ENCODE measurements around the gene CD8A.
A peak's percentile ranks its signal among the peaks of the same experiment; 100 is the strongest.

Gene CD8A

DNA sequence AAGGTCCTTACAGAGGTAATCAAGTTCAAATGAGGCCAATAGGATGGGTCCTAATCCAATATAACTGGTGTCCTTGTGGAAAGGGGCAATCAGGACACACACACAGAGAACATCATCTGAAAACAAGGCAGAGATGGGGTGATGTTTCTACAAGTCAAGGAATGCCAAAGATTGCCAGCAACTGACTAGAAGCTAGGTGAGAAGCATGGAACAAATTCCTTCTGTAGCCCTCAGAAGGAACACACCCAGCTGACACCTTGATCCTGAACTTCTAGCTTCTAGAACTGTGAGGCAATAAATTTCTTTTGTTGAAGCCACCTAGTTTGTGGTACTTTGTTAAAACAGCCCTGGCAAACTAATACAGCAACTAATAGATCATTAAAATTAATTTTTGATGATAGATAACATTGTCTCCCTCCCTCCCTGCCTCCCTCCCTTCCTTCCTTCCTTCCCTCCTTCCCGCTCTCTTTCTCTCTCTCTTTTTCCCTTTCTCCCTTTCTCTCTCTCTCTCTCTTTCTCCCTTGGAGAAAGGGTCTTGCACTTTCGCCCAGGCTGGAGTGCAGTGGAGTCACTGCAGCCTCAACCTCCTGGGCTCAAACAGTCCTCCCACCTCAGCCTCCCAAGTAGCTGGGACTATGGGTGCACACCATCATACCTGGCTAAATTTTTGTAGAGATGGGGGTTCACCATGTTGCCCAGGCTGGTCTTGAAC, 10.3 kb upstream of the CD8A start:
- H3K27ac ChIP-seq: no peak overlapping the region
- no peak for DNase-seq (ENCODE audit: low read depth, low spot score)
- no peaks in the 10 kb centered on the region for H3K36me3 ChIP-seq (ENCODE audit: insufficient read depth, low read length)
- no peak overlapping the region for H3K9ac ChIP-seq (ENCODE audit: insufficient read length)
- H3K4me3 ChIP-seq: no peak overlapping the region
- TF ChIP-seq POLR2AphosphoS5 (IDR thresholded peaks at IDR 0.05; ENCODE audit: borderline replicate concordance, low read depth, low read length): no peak
- TF ChIP-seq FOXP2 (optimal IDR thresholded peaks at IDR 0.05; ENCODE audit: control extremely low read depth, extremely low read length, insufficient read depth): no peak
- no peak for TF ChIP-seq EZH2 (IDR thresholded peaks at IDR 0.05)
- H3K9me3 ChIP-seq (ENCODE audit: low read depth, low read length): no peaks in the 10 kb centered on the region

- no peak overlapping the region for H3K27ac ChIP-seq
- H3K9ac ChIP-seq (ENCODE audit: insufficient read length): no peak overlapping the region
- no peak for DNase-seq (ENCODE audit: low read depth, low spot score)
- no peak overlapping the region for H3K4me3 ChIP-seq
- no peaks in the 10 kb centered on the region for H3K9me3 ChIP-seq (ENCODE audit: low read depth, low read length)
- no peak for TF ChIP-seq FOXP2 (optimal IDR thresholded peaks at IDR 0.05; ENCODE audit: control extremely low read depth, extremely low read length, insufficient read depth)
- TF ChIP-seq EZH2 (IDR thresholded peaks at IDR 0.05): no peak
- TF ChIP-seq POLR2AphosphoS5 (IDR thresholded peaks at IDR 0.05; ENCODE audit: borderline replicate concordance, low read depth, low read length): no peak
- H3K36me3 ChIP-seq (ENCODE audit: insufficient read depth, low read length): no peaks in the 10 kb centered on the region
These were observed 4.1 kb upstream of the CD8A start for GRCh38 chr2:86794861-86795260.

- no peak for DNase-seq (ENCODE audit: low read depth, low spot score)
- no peak for TF ChIP-seq FOXP2 (optimal IDR thresholded peaks at IDR 0.05; ENCODE audit: control extremely low read depth, extremely low read length, insufficient read depth)
- Histone ChIP-seq H3K9ac (ENCODE audit: insufficient read length) (no peak overlapping the region), H3K27ac (no peak overlapping the region), H3K4me3 (no peak overlapping the region), H3K36me3 (ENCODE audit: insufficient read depth, low read length) (no peaks in the 10 kb centered on the region), H3K9me3 (ENCODE audit: low read depth, low read length) (no peaks in the 10 kb centered on the region)
These were observed 3.0 kb upstream of the CD8A start for GRCh38 chr2:86793752-86794151.

DNA sequence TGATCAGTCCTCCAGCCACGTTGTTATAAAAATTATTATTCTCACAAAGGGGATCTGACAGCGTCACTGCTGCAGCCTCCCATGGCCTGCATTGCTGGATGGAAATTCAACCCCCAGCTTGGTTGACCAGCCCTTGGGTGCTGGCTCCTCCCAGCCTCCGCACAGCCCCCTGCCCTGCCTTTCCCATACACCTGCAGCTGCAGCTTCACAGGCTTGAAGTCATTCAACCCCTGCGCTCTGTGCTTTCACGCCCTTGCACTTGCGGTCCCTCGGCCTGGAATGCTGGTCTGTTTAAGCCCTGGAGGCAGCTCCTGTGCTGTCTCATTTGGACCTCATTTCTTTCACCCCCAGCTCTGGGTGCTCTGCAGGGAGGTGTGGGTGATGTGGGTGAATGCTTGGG, 860 bp upstream of the CD8A start:
- no peak for DNase-seq (ENCODE audit: low read depth, low spot score)
- H3K9me3 ChIP-seq (ENCODE audit: low read depth, low read length): no peaks in the 10 kb centered on the region
- no peak overlapping the region for H3K27ac ChIP-seq
- no peak for TF ChIP-seq POLR2AphosphoS5 (IDR thresholded peaks at IDR 0.05; ENCODE audit: borderline replicate concordance, low read depth, low read length)
- TF ChIP-seq EZH2 (IDR thresholded peaks at IDR 0.05): no peak
- TF ChIP-seq FOXP2 (optimal IDR thresholded peaks at IDR 0.05; ENCODE audit: control extremely low read depth, extremely low read length, insufficient read depth): no peak
- no peak overlapping the region for H3K9ac ChIP-seq (ENCODE audit: insufficient read length)
- no peaks in the 10 kb centered on the region for H3K36me3 ChIP-seq (ENCODE audit: insufficient read depth, low read length)
- no peak overlapping the region for H3K4me3 ChIP-seq

- Histone ChIP-seq H3K27ac (no peak overlapping the region), H3K9ac (ENCODE audit: insufficient read length) (no peak overlapping the region), H3K9me3 (ENCODE audit: low read depth, low read length) (no peaks in the 10 kb centered on the region), H3K36me3 (ENCODE audit: insufficient read depth, low read length) (no peaks in the 10 kb centered on the region), H3K4me3 (peak overlapping the region; percentile 30; the same call in 1 of the 2 replicates)
- TF ChIP-seq POLR2AphosphoS5 (IDR thresholded peaks at IDR 0.05; ENCODE audit: borderline replicate concordance, low read depth, low read length): no peak
- no peak for TF ChIP-seq EZH2 (IDR thresholded peaks at IDR 0.05)
- TF ChIP-seq FOXP2 (optimal IDR thresholded peaks at IDR 0.05; ENCODE audit: control extremely low read depth, extremely low read length, insufficient read depth): no peak
- no peak for DNase-seq (ENCODE audit: low read depth, low spot score)
These were observed 508 bp downstream of the CD8A start for GRCh38 chr2:86790134-86790675.

DNA sequence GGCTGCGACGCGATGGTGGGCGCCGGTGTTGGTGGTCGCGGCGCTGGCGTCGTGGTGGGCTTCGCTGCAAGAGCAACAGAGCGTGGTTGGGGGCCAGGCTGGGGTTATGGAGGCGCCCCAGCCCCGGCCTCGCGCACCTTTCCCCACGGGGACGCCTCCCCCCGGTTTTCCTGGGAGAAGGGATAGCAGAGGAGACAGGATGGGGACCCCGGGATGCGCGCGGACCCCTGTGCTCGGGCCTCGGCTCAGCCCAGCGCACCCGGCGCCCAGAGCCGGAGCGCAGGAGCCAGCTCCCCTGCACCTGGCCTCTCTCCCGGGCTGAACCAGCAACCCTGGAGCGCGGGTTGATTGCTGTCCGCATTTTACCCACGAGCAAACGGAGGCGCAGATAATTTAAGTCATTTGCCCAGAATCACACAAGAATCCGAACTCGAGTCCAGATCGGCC, 1.0 kb downstream of the CD8A start:
- no peak overlapping the region for H3K27ac ChIP-seq
- no peak overlapping the region for H3K4me3 ChIP-seq
- no peaks in the 10 kb centered on the region for H3K36me3 ChIP-seq (ENCODE audit: insufficient read depth, low read length)
- DNase-seq (ENCODE audit: low read depth, low spot score): no peak
- no peaks in the 10 kb centered on the region for H3K9me3 ChIP-seq (ENCODE audit: low read depth, low read length)
- TF ChIP-seq POLR2AphosphoS5 (IDR thresholded peaks at IDR 0.05; ENCODE audit: borderline replicate concordance, low read depth, low read length) (no peak), FOXP2 (optimal IDR thresholded peaks at IDR 0.05; ENCODE audit: control extremely low read depth, extremely low read length, insufficient read depth) (no peak), EZH2 (IDR thresholded peaks at IDR 0.05) (no peak)
- H3K9ac ChIP-seq (ENCODE audit: insufficient read length): no peak overlapping the region

- H3K4me3 ChIP-seq: no peak overlapping the region
- no peak for DNase-seq (ENCODE audit: low read depth, low spot score)
These were observed 1.6 kb downstream of the CD8A start for GRCh38 chr2:86788881-86789686.

GRCh38 chr2:86788165-86788564, 2.5 kb downstream of the CD8A start:
- H3K36me3 ChIP-seq (ENCODE audit: insufficient read depth, low read length): no peaks in the 10 kb centered on the region
- H3K9me3 ChIP-seq (ENCODE audit: low read depth, low read length): no peaks in the 10 kb centered on the region
- no peak for DNase-seq (ENCODE audit: low read depth, low spot score)
- no peak overlapping the region for H3K4me3 ChIP-seq
- H3K9ac ChIP-seq (ENCODE audit: insufficient read length): no peak overlapping the region
- TF ChIP-seq POLR2AphosphoS5 (IDR thresholded peaks at IDR 0.05; ENCODE audit: borderline replicate concordance, low read depth, low read length) (no peak), EZH2 (IDR thresholded peaks at IDR 0.05) (no peak), FOXP2 (optimal IDR thresholded peaks at IDR 0.05; ENCODE audit: control extremely low read depth, extremely low read length, insufficient read depth) (no peak)
- H3K27ac ChIP-seq: no peak overlapping the region

More at GRCh38 chr2:86788881-86789686, 1.6 kb downstream of the CD8A start:
- no peak overlapping the region for H3K9ac ChIP-seq (ENCODE audit: insufficient read length)
- H3K27ac ChIP-seq: no peak overlapping the region
- peak; percentile 55 for TF ChIP-seq EZH2 (IDR thresholded peaks at IDR 0.05)
- no peak for TF ChIP-seq POLR2AphosphoS5 (IDR thresholded peaks at IDR 0.05; ENCODE audit: borderline replicate concordance, low read depth, low read length)
- H3K9me3 ChIP-seq (ENCODE audit: low read depth, low read length): no peaks in the 10 kb centered on the region
- no peaks in the 10 kb centered on the region for H3K36me3 ChIP-seq (ENCODE audit: insufficient read depth, low read length)
